Fibroblast of skin of right quadriceps (primary cell): Measurements from ENCODE around the gene PRKN.

Experiments used
- DNase-seq: peaks from one replicate; pipeline ENCODE4 v3.0.0-alpha.2; 2013

Gene PRKN

DNA sequence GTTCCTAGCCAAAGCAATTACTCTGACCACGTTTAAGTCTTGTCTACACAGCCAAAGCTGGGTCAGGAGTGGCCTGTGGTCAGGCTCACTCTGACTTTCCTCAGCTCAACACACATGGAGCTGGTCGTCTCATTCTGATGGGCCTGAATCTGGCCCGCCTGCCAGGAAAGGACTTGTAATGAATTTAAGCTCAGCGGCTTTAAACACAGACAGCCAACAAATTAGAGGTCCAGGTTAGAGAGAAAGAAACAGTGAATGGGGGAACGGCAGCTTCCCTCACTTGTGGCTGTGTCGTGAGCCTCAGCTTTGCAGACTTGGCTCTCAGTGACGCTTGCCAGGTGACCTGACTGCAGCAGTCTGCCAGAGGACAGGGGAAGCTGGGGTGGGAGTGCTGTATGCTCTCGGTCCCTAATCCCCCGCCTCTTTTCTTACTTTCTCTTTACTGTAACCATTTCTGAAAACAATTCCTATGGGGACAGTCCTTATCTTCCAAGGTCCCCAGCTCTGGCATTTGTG, 1331.8 kb downstream of the PRKN start:
- no peak for DNase-seq

DNA sequence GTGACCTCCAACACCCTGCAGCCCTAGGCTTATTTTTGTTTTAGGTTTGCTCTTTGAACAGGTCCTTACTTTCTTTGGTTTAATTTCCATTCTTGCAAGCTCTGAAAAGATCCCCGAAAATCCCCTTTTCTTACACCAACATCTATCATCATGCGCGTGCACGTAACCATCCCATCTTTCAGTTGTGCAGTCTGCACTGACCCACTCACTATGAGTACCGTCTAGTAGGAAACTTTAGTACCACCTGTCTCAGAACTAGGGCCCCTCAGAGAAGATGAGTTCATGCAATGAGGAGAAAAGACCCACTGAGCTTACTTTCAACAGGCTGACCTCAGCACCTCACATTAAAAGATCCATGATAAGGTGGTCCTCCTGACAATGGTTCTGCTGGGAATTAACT, 1333.1 kb downstream of the PRKN start:
- no peak for DNase-seq

DNA sequence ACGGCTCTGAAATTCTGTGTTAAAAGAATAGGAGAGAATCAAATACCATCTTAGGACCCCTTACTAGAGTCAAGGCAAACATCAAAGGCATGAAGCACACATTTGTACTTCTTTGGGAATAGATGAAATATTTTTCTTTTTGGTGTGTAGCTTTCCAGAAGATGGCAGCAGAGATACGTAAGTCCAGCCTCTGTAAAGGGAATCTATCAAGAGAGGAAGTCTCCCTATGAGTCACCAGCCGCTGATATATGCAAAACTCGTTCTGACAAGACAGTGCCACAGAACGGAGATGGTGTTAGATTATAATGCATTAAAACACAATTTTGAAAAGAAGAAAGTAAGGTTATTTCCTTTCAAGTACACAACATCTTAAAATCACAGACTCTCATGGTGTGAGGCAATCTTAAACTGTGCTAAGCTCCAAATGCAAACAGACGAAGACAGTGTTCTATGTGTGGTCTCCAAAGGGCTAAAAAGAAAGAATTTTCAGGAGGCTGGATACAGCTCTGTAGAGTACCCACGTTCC, 1333.7 kb downstream of the PRKN start:
- peak; percentile 88 for DNase-seq

DNA sequence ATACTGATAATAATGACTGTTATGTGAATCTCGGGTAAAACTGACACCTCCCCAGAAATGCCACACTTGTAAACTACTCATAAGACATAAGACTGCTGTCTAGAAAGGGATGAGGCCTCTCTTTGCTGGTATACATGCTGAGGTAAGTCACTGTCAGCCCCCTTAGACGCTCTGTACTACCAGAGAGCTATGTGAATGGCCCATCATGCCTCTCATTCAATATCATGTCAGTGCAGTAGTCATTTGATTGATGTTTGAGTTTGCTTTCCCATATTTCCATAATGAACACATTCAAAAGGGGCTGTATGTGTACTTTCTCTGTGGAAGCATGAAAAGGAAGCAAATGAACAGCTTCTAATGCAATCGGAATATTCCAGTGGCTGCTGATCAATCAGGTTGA, 1334.3 kb downstream of the PRKN start:
- DNase-seq, result no peak

DNA sequence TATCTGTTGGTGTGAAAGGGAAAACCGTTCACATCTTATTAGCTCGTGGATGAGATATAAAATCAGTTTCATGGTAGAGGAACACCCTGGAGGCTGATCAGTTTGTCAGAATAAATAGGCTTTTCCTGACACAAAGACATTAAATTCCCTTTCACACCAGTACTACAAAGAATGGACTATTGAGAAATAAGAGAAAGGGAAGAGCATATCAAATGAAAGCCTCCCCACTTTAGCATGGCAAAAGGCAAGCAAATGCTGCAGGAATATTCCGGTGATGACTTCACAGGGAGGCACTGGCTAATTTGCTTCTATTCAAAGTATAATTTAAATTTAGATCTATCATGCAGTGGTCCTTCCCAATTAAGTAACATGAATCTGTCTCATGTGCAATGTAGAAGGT, 1337.8 kb downstream of the PRKN start:
- DNase-seq, result no peak

DNA sequence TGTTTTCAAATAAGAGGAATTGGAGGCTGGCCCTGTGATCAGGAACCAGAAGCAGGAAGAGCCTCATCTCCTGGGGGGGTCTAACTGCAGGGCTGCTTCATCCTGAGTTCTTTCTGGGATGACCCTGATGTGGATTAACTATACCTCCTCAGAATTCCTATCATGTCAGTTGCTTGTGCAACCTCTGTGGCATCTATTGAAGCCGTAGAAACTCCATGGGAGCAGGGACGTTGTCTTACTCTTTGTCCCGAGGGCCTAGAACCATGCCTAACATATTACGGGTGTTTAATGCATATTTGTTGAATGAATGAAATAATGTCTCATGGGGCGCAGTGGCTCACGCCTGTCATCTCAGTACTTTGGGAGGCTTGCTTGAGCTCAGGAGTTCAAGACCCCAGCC, 1343.6 kb downstream of the PRKN start:
- DNase-seq, result no peak

DNA sequence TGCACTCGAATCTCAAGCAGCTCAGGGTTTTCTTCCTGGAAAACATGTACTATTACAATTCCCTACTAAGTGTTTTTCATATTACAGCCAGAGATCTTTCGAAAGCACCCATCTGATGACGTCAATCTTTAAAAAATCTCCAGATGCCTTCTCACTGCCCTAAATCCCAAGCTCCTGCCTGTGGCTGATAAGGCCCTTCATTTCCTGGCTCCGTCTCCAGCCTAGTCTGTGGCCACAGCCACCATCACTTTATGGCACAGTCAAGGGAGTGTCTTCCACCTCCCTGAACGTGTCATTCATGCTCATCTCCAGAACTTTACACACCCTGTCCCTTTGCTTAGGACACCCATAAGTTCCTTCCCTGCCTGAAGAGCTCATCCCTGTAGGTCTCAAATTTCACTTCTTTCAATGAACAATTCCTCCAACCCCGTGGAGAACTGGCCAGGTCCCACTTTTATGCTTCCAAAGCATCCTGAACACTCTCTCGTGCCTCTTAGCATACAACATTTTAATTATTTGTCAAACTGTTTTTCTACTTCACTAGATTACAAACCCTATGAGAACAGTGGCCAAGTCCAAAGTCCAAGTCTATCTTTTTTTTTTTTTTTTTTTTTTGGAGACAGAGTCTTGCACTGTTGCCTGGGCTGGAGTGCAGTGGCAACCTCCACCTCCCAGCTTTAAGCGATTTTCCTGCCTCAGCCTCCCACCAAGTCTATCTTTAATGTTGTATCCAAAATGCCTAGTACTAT, 1347.6 kb downstream of the PRKN start:
- peak; percentile 38 for DNase-seq

DNA sequence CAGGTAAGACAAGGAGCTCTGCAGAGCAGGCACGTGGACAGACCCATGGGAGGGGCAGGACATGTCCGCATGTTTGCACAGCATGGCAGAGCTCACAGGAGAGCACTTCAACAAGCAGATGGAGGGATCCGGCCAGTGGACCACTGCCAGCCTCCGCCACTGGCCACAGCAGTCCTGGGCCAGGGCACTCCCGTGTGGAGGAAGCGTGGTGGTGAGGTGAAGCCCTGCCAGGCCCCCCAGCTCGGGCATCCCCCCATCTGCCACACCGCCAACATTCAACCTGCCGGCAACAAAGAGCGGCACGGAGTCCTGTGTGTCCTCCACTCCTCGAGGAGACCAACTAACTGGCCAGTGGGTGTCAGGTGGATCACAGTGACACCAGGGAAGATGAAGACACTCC, 1349.5 kb downstream of the PRKN start:
- DNase-seq, result no peak

DNA sequence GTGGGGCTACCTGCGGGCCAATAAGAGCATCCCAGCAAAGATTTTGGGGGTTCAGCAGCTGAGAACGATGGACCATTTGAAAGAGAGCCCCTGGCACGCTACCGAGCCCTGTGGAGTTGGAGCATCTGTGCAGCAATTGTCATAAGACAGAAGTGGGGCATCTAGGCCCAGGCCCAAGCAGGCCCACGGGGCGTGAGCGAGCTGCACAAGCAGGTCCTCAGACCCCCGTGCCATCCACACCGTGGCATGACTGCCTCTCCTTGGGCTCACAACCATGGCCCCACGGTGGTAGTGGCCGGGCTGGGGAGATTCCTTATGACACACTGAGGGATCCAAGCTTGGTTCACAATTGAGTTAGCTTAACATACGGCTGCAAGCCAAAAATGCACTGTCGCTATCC, 1350.5 kb downstream of the PRKN start:
- no peak for DNase-seq

DNA sequence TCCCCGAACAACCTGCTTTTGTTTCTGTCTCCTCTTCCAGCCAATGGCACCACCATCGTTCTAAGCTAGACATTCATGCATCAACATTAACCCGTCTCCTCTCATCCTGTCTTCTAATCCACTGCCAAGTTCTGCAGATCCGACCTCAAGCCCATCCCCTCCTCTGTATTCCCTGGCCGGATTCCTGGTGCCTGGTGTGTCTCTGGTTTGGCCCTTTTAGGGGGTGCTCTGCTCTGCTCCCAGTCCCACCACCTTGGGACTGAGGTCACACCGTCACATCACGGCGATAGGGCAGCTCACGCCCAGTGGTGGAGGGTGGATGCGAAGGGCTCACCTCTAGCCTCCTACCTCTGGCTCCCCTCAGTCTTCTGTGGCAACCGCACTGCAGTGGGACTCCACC, 1351.2 kb downstream of the PRKN start:
- no peak for DNase-seq

DNA sequence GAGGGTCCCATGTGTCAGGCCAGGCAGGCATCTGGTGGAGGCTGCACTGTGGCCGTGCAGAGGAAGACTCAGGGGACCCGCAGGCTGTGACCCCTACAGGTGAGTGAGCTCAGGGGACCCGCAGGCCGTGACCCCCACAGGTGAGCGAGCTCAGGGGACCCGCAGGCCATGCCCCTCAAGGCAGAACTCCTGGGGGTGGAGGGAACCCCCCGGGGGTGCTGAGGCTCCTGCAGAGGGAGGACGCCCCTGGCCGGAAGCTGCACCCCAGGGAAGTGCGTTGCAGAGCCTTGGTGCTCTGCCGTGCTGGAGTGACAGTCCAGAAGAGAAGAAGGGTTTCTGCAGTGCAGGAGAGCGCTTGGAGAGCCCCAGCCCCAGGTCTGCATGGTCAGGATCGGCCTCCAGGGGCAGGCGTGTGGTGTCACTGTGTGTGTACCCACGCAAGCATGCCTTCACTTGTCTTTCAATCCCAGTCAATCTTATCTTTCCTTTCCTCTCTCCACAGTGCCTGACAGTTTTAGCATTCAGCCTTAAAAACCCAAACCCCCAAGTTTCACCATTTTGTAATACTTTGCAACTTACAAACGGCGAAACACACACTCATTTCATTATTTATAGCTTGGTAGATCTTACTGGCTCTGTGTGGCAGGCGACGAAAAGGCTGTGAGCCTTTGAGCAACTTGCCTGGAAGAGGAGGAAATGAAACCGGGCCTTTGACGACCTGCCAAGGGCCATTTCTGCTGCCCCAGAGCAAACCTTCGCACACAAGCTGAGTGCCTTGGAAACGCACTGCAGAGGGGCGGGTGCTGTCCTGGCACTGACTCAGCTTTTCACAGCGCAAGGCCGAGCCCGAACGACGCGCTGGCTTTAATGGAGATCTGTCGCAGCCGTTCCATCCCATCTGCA, 1352.3 kb downstream of the PRKN start:
- peak; percentile 49 for DNase-seq

DNA sequence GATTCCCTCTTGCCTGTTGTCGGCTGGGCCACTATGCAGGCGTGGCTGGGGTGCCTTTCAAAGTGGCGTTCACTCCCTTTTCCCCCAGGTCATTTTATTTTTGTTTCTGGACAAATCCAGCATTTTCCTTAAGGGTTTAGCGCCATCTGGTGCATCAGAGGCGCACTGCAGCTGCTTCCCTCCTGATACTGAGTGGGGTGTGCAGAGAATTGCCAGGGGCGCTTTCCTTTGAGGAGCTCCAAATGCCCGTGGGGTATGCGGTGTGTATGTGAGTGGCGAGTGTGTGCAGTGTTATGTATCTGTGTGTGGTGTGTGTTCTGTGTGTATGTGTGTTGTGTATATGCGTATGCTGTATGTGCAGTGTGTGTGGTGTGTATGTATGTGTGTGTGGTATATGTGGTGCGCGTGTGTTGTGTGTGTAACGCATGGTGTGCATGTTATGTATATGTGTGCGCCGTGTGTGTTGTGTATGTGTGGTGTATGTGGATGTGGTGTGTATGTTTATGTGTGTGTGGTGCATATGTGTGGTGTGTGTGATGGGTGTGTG, 1353.6 kb downstream of the PRKN start:
- DNase-seq, result peak; percentile 57

DNA sequence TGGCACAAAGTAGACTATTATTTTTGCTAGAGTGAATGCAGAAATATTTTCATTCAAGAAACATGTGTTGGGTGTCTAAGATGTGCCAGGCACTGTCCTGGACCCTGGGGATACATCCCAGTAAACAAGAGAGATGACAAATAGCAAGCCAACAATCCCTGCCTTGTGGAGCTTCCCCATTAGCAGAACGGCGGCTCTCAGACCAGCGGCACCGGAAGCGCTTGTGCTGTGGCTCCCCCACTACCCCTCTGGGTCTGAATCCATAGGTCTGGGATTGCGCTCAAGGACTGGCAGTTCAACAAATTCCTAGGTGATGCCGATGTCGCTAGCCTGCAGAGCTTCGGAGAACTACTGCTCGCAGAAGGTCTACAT, 1355.2 kb downstream of the PRKN start:
- no peak for DNase-seq

DNA sequence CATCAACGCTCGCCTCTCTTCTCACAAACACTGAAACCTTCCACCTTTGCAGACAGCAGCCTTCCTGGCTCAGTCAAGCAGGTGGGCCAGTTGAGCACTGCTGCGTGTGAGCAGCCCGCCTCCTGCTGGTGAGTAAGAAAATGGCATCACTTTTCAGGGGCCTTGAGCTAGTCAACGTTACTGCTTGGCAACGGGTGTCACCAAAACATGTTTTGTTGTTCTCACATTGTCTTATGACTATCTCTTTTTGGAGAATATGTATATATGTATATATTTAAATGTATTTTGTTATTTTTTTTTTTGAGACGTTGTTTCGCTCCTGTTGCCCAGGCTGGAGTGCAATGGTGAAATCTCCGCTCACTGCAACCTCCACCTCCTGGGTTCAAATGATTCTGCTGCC, 1356.7 kb downstream of the PRKN start:
- peak; percentile 60 for DNase-seq

DNA sequence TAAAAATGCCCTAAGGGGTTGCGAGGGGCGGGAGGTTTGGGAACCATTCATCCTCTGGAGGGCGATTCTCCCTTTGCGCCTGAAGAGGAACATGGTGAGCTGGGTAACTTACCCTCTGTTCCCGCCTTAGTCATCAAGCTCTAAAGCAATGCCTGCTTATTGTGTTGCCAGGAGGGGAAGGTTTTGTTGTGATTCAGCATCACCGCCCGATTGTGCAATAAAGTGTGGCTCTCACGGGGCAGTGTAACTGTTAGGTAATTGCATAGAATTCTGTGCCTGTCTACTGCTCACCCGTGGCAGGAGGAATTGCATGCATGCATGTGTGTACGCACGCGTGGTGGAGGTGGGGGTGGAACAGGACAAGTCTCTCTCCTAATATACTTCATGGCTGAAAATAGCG, 1358.2 kb downstream of the PRKN start:
- peak; percentile 80 for DNase-seq

DNA sequence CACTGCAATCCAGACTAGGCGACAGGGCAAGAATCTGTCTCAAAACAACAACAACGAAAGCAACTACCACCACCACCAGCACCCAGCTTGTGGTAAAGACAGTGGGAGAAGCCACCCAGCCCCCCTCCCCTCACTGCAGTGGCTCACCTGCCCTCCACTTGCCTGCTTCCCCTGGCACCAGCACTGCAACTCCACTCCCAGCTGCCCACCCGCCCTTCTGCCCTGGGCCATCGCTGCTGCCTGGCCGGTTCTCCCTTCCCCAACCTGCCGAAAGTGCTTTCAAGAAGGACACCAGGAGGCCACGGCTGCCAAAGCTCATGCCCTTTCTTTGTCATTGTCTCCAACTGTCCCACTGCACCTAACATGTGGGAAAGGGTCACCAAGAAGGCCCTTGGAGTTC, 1359.1 kb downstream of the PRKN start:
- no peak for DNase-seq

DNA sequence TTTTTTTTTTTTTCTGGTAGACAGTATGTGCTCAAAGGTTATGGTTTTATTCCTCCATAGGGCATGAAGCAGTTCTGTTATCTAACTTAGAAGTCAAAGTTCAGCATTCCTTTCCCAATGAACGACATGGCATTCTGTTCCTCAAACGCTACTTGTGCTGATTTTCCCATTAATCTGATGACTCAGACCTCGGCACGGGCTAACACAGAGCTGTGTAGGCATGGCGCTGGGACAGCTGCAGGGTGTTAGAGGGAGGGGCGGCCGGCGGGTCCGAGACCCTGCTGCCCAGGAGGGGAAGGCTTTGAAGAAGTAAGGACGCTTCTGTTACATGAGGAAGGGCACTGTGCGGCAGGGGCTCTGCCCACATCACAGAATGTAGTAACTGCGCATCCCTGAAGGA, 1360.1 kb downstream of the PRKN start:
- DNase-seq, result no peak

DNA sequence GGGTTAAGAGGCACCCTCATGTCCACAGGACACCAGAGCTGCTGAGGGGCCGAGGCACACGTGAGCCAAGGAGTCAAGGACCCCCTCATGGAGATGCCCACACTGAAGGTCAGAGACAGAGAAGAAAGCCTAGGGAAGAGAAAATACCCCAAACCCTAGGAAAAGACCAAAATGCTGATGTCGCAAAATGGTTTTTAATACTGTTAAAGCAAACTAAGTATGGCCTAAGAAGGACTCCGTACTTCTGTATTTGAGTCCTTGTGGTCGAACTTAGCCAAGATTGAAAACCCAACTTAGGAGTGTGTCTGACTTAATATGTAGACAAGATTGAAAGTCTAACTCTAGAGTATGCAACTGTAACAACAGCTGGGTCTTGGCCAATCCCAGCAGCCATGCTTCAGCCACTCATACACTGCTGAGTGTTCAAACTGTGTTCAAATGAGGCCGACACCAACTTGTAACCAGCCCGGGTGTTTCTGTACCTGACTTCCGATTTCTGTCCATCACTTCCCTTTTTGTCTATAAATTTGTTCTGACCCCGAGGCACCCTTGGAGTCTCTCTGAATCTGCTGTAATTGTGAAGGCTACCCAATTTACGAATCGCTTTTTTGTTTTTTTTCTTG, 1361.2 kb downstream of the PRKN start:
- no peak for DNase-seq

DNA sequence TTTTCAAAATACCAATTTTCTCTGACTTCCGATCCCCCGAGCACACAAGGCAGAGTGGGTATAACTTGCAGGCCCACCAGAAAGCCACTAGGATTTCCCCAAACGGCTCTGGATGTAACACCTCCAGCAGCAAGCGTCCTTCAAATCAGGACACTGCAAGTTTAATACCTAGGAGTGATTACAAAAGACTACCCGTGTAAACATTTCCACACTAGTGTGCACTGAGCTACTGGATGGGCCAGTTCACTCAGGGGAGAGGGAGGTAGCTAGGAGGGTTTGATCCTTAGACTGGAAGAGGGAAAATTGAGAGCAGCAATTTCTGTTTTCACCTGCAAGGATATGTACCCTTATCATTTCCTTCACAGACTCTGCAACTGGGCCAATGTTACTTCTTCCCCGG, 1361.9 kb downstream of the PRKN start:
- DNase-seq, result no peak

DNA sequence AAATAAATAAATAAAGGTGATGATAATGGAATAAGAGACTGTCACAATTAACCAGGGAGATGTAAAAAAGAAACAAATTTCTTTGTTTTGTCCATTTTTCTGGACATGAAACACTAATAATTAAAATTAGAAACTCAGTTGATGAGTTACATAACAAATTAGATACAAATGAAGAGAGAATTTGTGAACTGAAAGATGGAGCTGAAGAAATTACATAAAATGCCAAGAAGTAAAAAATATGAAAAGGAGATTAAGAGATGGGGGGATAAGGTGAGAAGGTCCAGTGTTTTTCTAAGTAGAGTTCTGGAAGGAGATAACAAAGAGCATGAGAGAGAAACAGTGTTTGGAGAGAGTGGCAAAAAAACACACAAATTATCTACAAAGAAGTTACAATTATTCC, 1364.3 kb downstream of the PRKN start:
- no peak for DNase-seq

DNA sequence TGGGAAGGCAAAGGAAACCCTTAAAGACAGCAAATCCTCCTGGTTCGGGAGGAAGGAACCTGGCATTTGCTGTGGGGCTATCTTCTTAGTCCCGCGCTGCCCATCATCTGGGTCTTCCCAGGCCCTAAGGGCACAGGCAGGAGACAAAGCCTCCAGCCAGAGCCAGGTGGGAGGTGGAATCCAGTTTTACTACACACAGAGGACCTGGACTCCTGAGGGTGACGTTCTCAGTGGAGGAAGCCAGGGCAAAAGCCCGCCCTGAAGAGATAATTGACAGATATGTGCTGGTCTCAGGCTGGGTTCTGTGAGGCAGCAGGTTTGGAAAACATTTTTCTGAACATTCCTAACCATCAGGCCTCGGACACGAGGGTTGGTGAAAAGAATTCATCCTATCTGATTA, 1365.3 kb downstream of the PRKN start:
- no peak for DNase-seq

DNA sequence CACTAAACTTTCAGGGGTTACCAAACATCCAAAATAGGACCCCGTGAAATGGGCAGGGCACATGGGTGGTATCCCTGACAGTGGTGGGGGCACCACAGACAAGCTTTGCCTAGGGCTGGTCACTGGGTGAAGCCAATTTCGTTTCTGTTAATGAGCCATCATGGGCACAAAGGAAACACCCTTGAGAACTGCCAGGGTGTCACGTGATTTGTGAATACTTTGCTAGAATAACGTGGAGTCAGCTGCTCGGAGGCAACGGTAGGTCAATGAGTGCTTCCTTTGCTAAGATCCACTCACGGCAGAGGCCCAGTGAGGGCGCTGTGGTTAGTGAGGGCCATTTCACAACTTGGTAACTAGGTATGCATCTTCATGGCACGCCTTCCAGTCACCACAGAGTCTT, 1366.0 kb downstream of the PRKN start:
- DNase-seq, result no peak

DNA sequence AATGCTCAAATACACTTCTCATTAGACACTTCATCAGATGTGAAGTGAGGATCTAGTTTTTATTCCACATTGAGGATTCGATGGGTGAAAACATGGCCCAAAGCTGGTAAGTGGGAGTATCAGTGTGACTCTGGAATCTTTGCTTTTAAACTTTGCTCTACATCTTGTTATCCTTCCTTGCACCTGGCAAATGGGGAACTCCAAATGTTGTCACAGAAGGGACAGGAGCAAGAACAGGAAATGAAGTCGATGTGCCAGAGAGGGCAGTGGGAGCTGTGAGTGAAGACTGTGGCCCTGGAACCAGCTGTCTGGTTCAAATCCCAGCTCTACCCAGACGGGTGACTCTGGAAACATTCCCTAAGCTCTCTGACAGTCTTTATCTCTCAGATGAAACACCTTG, 1367.0 kb downstream of the PRKN start:
- no peak for DNase-seq
